ENCODE measurements around the gene SLC25A18. TPM values are rescaled to one million over a fixed set of nuclear protein-coding genes. Genes with fewer than 3 reads are reported as not detected.

The SLC25A18 gene
- total RNA-seq, 1 experiment from 2014 or later, result 0.35 TPM

GRCh38 chr22:17629173-17629489 lies 65.8 kb downstream of the SLC25A18 start:
- Mint-ChIP-seq H3K27me3 (ENCODE audit: insufficient read depth, unreplicated experiment) (no peaks in the 10 kb centered on the region), H3K36me3 (ENCODE audit: insufficient read depth, unreplicated experiment) (peaks cover 41% of the 10 kb centered on the region), H3K9me3 (ENCODE audit: unreplicated experiment) (no peaks in the 10 kb centered on the region), H3K27ac (ENCODE audit: low read depth, unreplicated experiment) (peak overlapping the region; percentile 98), H3K4me1 (ENCODE audit: insufficient read depth, unreplicated experiment) (peaks cover 13% of the 10 kb centered on the region), H3K4me3 (ENCODE audit: unreplicated experiment) (peak overlapping the region; percentile 98)
- ChIA-PET POLR2A (interaction anchor here (0.6 to 6.5 kb wide), 6 partner anchors 11 to 437 kb away, joined by 3 to 70 read pairs (median 4); partner anchors contain the start of gene BCL2L13), CTCF (no interaction called here)
- BruUV-seq (replicated peaks), result TSS peak; percentile 91
- TF ChIP-seq, protein P1, sequence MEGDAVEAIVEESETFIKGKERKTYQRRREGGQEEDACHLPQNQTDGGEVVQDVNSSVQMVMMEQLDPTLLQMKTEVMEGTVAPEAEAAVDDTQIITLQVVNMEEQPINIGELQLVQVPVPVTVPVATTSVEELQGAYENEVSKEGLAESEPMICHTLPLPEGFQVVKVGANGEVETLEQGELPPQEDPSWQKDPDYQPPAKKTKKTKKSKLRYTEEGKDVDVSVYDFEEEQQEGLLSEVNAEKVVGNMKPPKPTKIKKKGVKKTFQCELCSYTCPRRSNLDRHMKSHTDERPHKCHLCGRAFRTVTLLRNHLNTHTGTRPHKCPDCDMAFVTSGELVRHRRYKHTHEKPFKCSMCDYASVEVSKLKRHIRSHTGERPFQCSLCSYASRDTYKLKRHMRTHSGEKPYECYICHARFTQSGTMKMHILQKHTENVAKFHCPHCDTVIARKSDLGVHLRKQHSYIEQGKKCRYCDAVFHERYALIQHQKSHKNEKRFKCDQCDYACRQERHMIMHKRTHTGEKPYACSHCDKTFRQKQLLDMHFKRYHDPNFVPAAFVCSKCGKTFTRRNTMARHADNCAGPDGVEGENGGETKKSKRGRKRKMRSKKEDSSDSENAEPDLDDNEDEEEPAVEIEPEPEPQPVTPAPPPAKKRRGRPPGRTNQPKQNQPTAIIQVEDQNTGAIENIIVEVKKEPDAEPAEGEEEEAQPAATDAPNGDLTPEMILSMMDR (IDR thresholded peaks at IDR 0.05; ENCODE audit: unreplicated experiment), result no peak
- DNase-seq (ENCODE audit: unreplicated experiment), result no peak
- intact Hi-C loops (cut with micrococcal nuclease), result loop anchor here (2.0 kb wide), 1 partner anchor 78 kb away; no protein-coding TSS in a partner anchor

DNA sequence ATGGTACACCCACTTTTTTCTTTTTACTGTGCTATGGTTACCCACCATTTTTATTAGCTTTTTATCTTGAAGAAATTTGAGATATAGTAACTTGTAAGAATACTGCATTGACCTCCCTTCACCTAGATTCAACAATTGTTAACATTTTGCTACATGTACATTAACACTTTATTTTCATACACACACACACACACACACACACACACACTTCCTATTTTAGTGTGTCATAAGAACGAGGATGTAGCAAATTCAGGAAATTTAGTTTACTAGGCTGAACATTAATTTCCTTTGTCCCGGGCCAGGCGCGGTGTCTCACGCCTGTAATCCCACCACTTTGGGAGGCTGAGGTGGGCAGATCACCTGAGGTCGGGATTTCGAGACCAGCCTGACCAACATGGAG lies 66.3 kb downstream of the SLC25A18 start:
- POLR2A ChIA-PET, result interaction anchor here (0.6 to 6.5 kb wide), 6 partner anchors 11 to 436 kb away, joined by 3 to 70 read pairs (median 4); partner anchors contain the start of gene BCL2L13
- Mint-ChIP-seq H3K4me3 (ENCODE audit: unreplicated experiment) (peak overlapping the region; percentile 98), H3K4me1 (ENCODE audit: insufficient read depth, unreplicated experiment) (peaks cover 15% of the 10 kb centered on the region), H3K36me3 (ENCODE audit: insufficient read depth, unreplicated experiment) (peaks cover 38% of the 10 kb centered on the region), H3K9me3 (ENCODE audit: unreplicated experiment) (no peaks in the 10 kb centered on the region), H3K27ac (ENCODE audit: low read depth, unreplicated experiment) (peak overlapping the region; percentile 98), H3K27me3 (ENCODE audit: insufficient read depth, unreplicated experiment) (no peaks in the 10 kb centered on the region)
- no peak for DNase-seq (ENCODE audit: unreplicated experiment)
- intact Hi-C loops (cut with micrococcal nuclease), result loop anchor here (2.0 kb wide), 1 partner anchor 77 kb away; no protein-coding TSS in a partner anchor
- no TSS peak for BruUV-seq (replicated peaks)
- TF ChIP-seq, protein P1 (IDR thresholded peaks at IDR 0.05; ENCODE audit: unreplicated experiment), result no peak
- CTCF ChIA-PET, result interaction anchor here (0.7 kb wide), 1 partner anchor 246 kb away, joined by 3 read pairs; no protein-coding TSS in a partner anchor

GRCh38 chr22:17631076-17631565 lies 67.8 kb downstream of the SLC25A18 start:
- intact Hi-C loops (cut with micrococcal nuclease), result no loop called here
- no peaks in the 10 kb centered on the region for H3K27me3 Mint-ChIP-seq (ENCODE audit: insufficient read depth, unreplicated experiment)
- ChIA-PET POLR2A (interaction anchor here (6.5 kb wide), 1 partner anchor 9 kb away, joined by 70 read pairs; the partner anchor contains the start of gene BCL2L13), CTCF (no interaction called here)
- H3K36me3 Mint-ChIP-seq (ENCODE audit: insufficient read depth, unreplicated experiment), result peaks cover 27% of the 10 kb centered on the region
- TF ChIP-seq, protein P1 (IDR thresholded peaks at IDR 0.05; ENCODE audit: unreplicated experiment), result no peak
- no peak overlapping the region for H3K4me3 Mint-ChIP-seq (ENCODE audit: unreplicated experiment)
- peak overlapping the region; percentile 31 for H3K27ac Mint-ChIP-seq (ENCODE audit: low read depth, unreplicated experiment)
- no TSS peak for BruUV-seq (replicated peaks)
- H3K9me3 Mint-ChIP-seq (ENCODE audit: unreplicated experiment), result no peaks in the 10 kb centered on the region
- DNase-seq (ENCODE audit: unreplicated experiment), result no peak
- H3K4me1 Mint-ChIP-seq (ENCODE audit: insufficient read depth, unreplicated experiment), result peaks cover 15% of the 10 kb centered on the region

- no peaks in the 10 kb centered on the region for H3K27me3 Mint-ChIP-seq (ENCODE audit: insufficient read depth, unreplicated experiment)
- peak overlapping the region; percentile 88 for H3K27ac Mint-ChIP-seq (ENCODE audit: low read depth, unreplicated experiment)
- DNase-seq (ENCODE audit: unreplicated experiment), result peak; percentile 77
- peaks cover 22% of the 10 kb centered on the region for H3K4me1 Mint-ChIP-seq (ENCODE audit: insufficient read depth, unreplicated experiment)
- TF ChIP-seq, protein P1 (IDR thresholded peaks at IDR 0.05; ENCODE audit: unreplicated experiment), result no peak
- intact Hi-C loops (cut with micrococcal nuclease), result no loop called here
- peak overlapping the region; percentile 24 for H3K4me3 Mint-ChIP-seq (ENCODE audit: unreplicated experiment)
- CTCF ChIA-PET, result interaction anchor here (0.7 to 2.2 kb wide), 4 partner anchors 28 to 75 kb away, joined by 3 to 6 read pairs (median 5); no protein-coding TSS in a partner anchor
- no TSS peak for BruUV-seq (replicated peaks)
- no peaks in the 10 kb centered on the region for H3K9me3 Mint-ChIP-seq (ENCODE audit: unreplicated experiment)
- POLR2A ChIA-PET, result interaction anchor here (0.5 to 3.1 kb wide), 15 partner anchors 9 to 284 kb away, joined by 3 to 19 read pairs (median 4); no protein-coding TSS in a partner anchor
- H3K36me3 Mint-ChIP-seq (ENCODE audit: insufficient read depth, unreplicated experiment), result peaks cover 11% of the 10 kb centered on the region
Observed at GRCh38 chr22:17633217-17633997, 70.1 kb downstream of the SLC25A18 start.
